AG09319 (cell line): ENCODE data around the gene IRF2BP2.

Experiments used
- DNase-seq: peaks from one replicate; pipeline ENCODE4 v3.0.0-alpha.2; 2010; ENCODE audit warnings: low read depth; ENCODE audit errors: extremely low read depth
- CTCF ChIP-seq: IDR thresholded peaks from 2 replicates; pipeline ENCODE4 v1.5.1; 2011; ENCODE audit warnings: low read depth, mild to moderate bottlenecking, inconsistent platforms, low read length, moderate library complexity

The IRF2BP2 gene

GRCh38 chr1:234570329-234571120, 39.5 kb downstream of the IRF2BP2 start:
- no peak for DNase-seq
- TF ChIP-seq CTCF: no peak

- no peak for TF ChIP-seq CTCF
- DNase-seq: no peak
These were observed 41.6 kb downstream of the IRF2BP2 start for GRCh38 chr1:234568345-234568744.

GRCh38 chr1:234565132-234565531, 44.8 kb downstream of the IRF2BP2 start:
- no peak for DNase-seq
- TF ChIP-seq CTCF: no peak

GRCh38 chr1:234564035-234565029, 45.6 kb downstream of the IRF2BP2 start:
- no peak for DNase-seq
- TF ChIP-seq CTCF: no peak

GRCh38 chr1:234562334-234562733, 47.6 kb downstream of the IRF2BP2 start:
- DNase-seq: no peak
- TF ChIP-seq CTCF: no peak

GRCh38 chr1:234561319-234561718, 48.7 kb downstream of the IRF2BP2 start:
- DNase-seq: no peak
- TF ChIP-seq CTCF: no peak
